H1 (cell line): ENCODE measurements around the gene KLF12. TPM values are rescaled to one million over a fixed set of nuclear protein-coding genes. Genes with fewer than 3 reads are reported as not detected.

ENCODE experiments used
- BRCA1 ChIP-seq: IDR thresholded peaks from 2 replicates; pipeline ENCODE4 v1.6.1; 2012; ENCODE audit warnings: low read depth, low read length, improper control_type of control experiment
- NANOG ChIP-seq: IDR thresholded peaks from 2 replicates; pipeline ENCODE4 v1.6.1; 2011; ENCODE audit warnings: low read length, low read depth, mild to moderate bottlenecking, inconsistent platforms; ENCODE audit not compliant: insufficient read depth, poor library complexity, severe bottlenecking
- polyA plus RNA-seq, 7 experiments: library from polyadenylated mRNA; depleted of rRNA in 3 of 7; stranded (reverse) in 5 of 7; unstranded in 2 of 7; fragments of >200 nt in 5 of 7; fragments of 200-250 nt in 2 of 7; gene quantifications; 1 replicate in 5 of 7; 2 replicates in 1 of 7; 4 replicates in 1 of 7; pipeline versions ENCODE4 v1.2.1 to v1.2.3, GENCODE V29; 2011 to 2013; ENCODE audit warnings: missing spikeins in 2 of 7, mixed read lengths in 2 of 7
- total RNA-seq: library from RNA; stranded (reverse); fragmentation: NEBNext Ultra II Directional; extraction: Animal tissue kit (Norgen Biotek cat#: 25700); gene quantifications from 2 replicates; pipeline ENCODE4 v1.2.1, GENCODE V29; 2021

The KLF12 gene
- total and polyA plus RNA-seq, 2 of the 8 experiments (the other 6 are each of a cell fraction or from before 2014, with no cell fraction given), result 6.6 to 12.1 TPM

DNA sequence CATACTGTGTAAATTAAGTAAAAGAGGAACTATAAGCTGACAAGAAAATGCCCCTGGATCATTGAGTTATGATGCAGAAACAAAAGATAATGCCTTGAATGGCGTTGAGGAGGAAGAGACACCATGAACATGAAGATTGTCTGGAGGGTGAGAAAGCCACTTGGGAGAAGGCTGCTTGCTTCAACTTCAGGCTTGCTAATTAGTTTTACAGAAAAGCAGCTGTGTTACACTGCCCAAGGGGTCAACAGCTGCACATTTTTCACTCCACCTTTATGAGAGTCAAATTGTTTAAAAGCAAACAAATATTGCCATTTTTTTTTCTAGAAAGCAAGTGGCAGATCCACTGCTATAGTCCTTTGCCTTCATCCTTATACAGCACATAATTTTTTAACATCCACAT, 35.5 kb upstream of the KLF12 start (continued):
- TF ChIP-seq BRCA1, result no peak
- no peak for TF ChIP-seq NANOG
